ENCODE results near the gene ANGPTL7. TPM values are rescaled to one million over a fixed set of nuclear protein-coding genes. Genes with fewer than 3 reads are reported as not detected.

The ANGPTL7 gene
- not detected for total RNA-seq
- long read RNA-seq = 0 reads

GRCh38 chr1:11188858-11189451, at the start of gene ANGPTL7:
ANGPTL7 (plus strand) TSS chr1:11189355; CDS start chr1:11189580, 225 bp downstream.
- DNase-seq (peak in 1 of 3 donors; percentile 58), ATAC-seq (peak; percentile 45 to 75 (median 66))
- Histone ChIP-seq H3K4me3 (no peak within 1 kb of the TSS), H3K4me1 (peaks cover 0 to 7% (median 0%) of the 10 kb centered on the region in 4 donors), H3K27me3 (no peaks in the 10 kb centered on the region), H3K27ac (peak within 1 kb of the TSS in 2 of 3 donors; percentile 22 to 49), H3K36me3 (peaks cover 0 to 25% (median 2%) of the 10 kb centered on the region in 4 donors), H3K9me3 (no peaks in the 10 kb centered on the region)
- WGBS (ENCODE audit: insufficient coverage, low coverage, low lambda C conversion rate, missing lambda C conversion rate) = 54% methylated on average over 6 of the region's 8 CpGs
- intact Hi-C loops (cut with DNase I) = no loop called here
- TF ChIP-seq POLR2A (IDR thresholded peaks at IDR 0.05) (no peak), CTCF (IDR thresholded peaks at IDR 0.05) (no peak)

DNA sequence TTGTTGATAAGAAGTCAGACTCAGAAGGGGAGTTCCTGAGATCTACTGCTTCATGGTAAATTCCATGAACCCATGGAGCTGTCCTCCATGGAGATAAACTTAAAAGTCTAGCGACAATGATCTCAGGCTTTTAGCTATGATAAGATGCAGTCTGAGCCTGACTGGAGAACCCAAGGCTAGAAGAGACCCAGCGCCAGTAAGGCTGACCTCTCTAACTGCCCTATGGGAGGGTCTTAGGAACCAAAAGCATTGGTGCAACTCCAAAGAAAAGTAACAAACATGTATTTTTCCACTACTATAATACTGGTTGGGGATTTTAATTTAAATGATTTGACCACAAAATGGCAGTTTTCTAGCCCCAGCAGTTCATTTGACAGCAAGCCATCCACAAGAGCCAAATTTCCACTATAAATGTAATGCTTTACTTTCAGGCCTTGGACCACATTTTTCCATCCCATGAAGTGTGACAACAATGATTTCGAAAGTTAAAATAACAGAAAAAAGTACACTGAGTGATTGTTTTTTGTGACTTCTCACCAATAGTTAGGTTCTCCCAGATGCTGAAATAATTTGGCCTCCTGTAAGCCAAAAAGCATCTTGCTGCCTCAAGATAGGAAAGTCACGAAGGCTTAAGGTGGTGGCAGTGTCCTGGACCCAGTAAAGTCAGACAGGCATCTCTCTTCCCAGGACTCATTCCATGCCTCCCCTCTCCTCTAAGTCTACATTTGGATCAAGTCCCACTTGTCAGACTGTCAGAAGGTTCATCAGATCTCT, 46.4 kb upstream of the ANGPTL7 start:
- Histone ChIP-seq H3K4me3 (no peak overlapping the region), H3K36me3 (peaks cover 0 to 54% (median 12%) of the 10 kb centered on the region in 4 donors), H3K4me1 (no peaks in the 10 kb centered on the region), H3K27ac (no peak overlapping the region), H3K27me3 (no peaks in the 10 kb centered on the region), H3K9me3 (no peaks in the 10 kb centered on the region)
- WGBS (ENCODE audit: insufficient coverage, low coverage, low lambda C conversion rate, missing lambda C conversion rate) = 92% methylated on average over 3 of the region's 4 CpGs
- intact Hi-C loops (cut with DNase I) = no loop called here
- DNase-seq = peak in 1 of 3 donors; percentile 6
- no peak for ATAC-seq
- TF ChIP-seq CTCF (IDR thresholded peaks at IDR 0.05) = no peak
- TF ChIP-seq POLR2A (IDR thresholded peaks at IDR 0.05) = no peak

GRCh38 chr1:11143401-11143800, 45.8 kb upstream of the ANGPTL7 start:
- intact Hi-C loops (cut with DNase I) = no loop called here
- no peak for TF ChIP-seq POLR2A (IDR thresholded peaks at IDR 0.05)
- no peak for TF ChIP-seq CTCF (IDR thresholded peaks at IDR 0.05)

DNA sequence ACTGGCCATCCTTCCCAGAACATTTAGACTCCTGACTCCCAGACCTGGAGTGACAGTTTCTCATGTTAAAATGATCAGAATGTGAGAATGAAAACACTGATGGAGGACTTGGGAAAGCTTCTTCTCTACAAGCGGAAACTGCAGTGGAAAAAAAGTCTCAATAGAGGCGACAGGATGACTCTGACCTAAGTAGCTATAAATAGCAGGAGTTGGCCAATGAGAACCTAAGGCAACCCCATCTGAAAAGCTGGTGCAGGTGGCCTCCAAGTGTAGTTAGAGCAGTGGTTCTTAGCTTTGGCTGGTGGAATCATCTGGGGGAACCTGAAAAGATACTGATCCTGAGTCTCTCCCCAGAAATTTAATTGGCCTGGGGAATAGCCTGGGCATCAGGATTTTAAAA, 45.2 kb upstream of the ANGPTL7 start:
- no peaks in the 10 kb centered on the region for H3K4me1 ChIP-seq
- ATAC-seq = no peak
- WGBS (ENCODE audit: insufficient coverage, low coverage, low lambda C conversion rate, missing lambda C conversion rate) = 91% methylated on average over 2 of the region's 2 CpGs
- intact Hi-C loops (cut with DNase I) = no loop called here
- no peak overlapping the region for H3K27ac ChIP-seq
- no peaks in the 10 kb centered on the region for H3K27me3 ChIP-seq
- peak in 1 of 3 donors; percentile 7 for DNase-seq
- H3K36me3 ChIP-seq = peaks cover 0 to 43% (median 9%) of the 10 kb centered on the region in 4 donors
- TF ChIP-seq POLR2A (IDR thresholded peaks at IDR 0.05) = no peak
- no peak for TF ChIP-seq CTCF (IDR thresholded peaks at IDR 0.05)
- H3K4me3 ChIP-seq = no peak overlapping the region
- no peaks in the 10 kb centered on the region for H3K9me3 ChIP-seq

More at GRCh38 chr1:11143401-11143800, 45.8 kb upstream of the ANGPTL7 start:
- Histone ChIP-seq H3K4me1 (no peaks in the 10 kb centered on the region), H3K9me3 (no peaks in the 10 kb centered on the region), H3K27me3 (no peaks in the 10 kb centered on the region), H3K36me3 (peaks cover 0 to 48% (median 10%) of the 10 kb centered on the region in 4 donors), H3K27ac (no peak overlapping the region), H3K4me3 (no peak overlapping the region)
- no peak for ATAC-seq
- peak in 1 of 3 donors; percentile 3 for DNase-seq
- WGBS (ENCODE audit: insufficient coverage, low coverage, low lambda C conversion rate, missing lambda C conversion rate) = 96% methylated on average over 5 of the region's 5 CpGs
